Articular chondrocyte of knee joint (primary cell): Measurements from ENCODE around the gene BDKRB1. TPM values are rescaled to one million over a fixed set of nuclear protein-coding genes. Genes with fewer than 3 reads are reported as not detected.

Source experiments
- small RNA-seq: library from RNA; depleted of rRNA; stranded (forward); fragments of <200 nt; gene quantifications from one replicate; pipeline ENCODE3, GENCODE V24; 2012
- total RNA-seq: library from RNA; depleted of rRNA; stranded (reverse); fragments of >200 nt; gene quantifications from 2 replicates; pipeline ENCODE4 v1.2.3, GENCODE V29; 2012

BDKRB1 gene
- 13.2 and 21.7 TPM in 2 replicates for total RNA-seq

GRCh38 chr14:96255501-96256366, at the start of gene BDKRB1:
BDKRB1 (plus strand) TSS chr14:96256210; CDS start chr14:96263683, 7,473 bp downstream.

Small RNA genes lying within 50 kb of the gene (small RNA-seq; reads per million reads assigned to genes)
- gene CKS1BP1, result not detected

Other genes starting within 250 kb of the BDKRB1 start
- gene C14orf132, start 216.8 kb upstream of the BDKRB1 start, total RNA-seq, result 26.3 and 34.4 TPM in 2 replicates
- 35.8 and 54.6 TPM in 2 replicates for gene BDKRB2, start 51.4 kb upstream of the BDKRB1 start, total RNA-seq
- gene ATG2B, start 107.1 kb downstream of the BDKRB1 start, total RNA-seq, result 33.0 and 43.8 TPM in 2 replicates
- 46.0 and 47.2 TPM in 2 replicates for gene GSKIP, start 107.3 kb downstream of the BDKRB1 start, total RNA-seq
- gene AK7, start 135.9 kb downstream of the BDKRB1 start, total RNA-seq, result 1.3 and 1.8 TPM in 2 replicates
- gene PAPOLA, start 246.2 kb downstream of the BDKRB1 start, total RNA-seq, result 133 and 139 TPM in 2 replicates